ENCODE data around the gene SPATA20. TPM values are rescaled to one million over a fixed set of nuclear protein-coding genes. Genes with fewer than 3 reads are reported as not detected.

The SPATA20 gene
- total and polyA plus RNA-seq, 2 of the 13 experiments (the other 11 are each of a cell fraction or from before 2014, with no cell fraction given) = 36.1 to 64.8 TPM

GRCh38 chr17:50570032-50570431, 23.1 kb downstream of the SPATA20 start:
- H3K79me2 ChIP-seq (ENCODE audit: insufficient read depth, low read length) = no peaks in the 10 kb centered on the region
- peaks cover 26 to 92% of the 10 kb centered on the region in 2 experiments for H3K27me3 ChIP-seq (ENCODE audit: control insufficient read depth in 1 of 2, insufficient read depth in 2 of 2, low read length in 2 of 2)
- TF ChIP-seq CREBL2 (CRISPR knock-in tag; IDR thresholded peaks at IDR 0.05; ENCODE audit: borderline replicate concordance) = no peak
- TF ChIP-seq ZC3H13 (CRISPR knock-in tag; IDR thresholded peaks at IDR 0.05) = no peak
- no peak for TF ChIP-seq ZBTB34 (CRISPR knock-in tag; IDR thresholded peaks at IDR 0.05)
- TF ChIP-seq POGK (CRISPR knock-in tag; conservative IDR thresholded peaks at IDR 0.05) = no peak
- no peak for TF ChIP-seq KLF12 (CRISPR knock-in tag; IDR thresholded peaks at IDR 0.05; ENCODE audit: borderline replicate concordance)
- no peak for TF ChIP-seq SOX13 (IDR thresholded peaks at IDR 0.05)
- TF ChIP-seq SOX13 (CRISPR knock-in tag; conservative IDR thresholded peaks at IDR 0.05 in 1 of 2, IDR thresholded peaks at IDR 0.05 in 1 of 2) = no peak
- TF ChIP-seq NFKB2 (CRISPR knock-in tag; IDR thresholded peaks at IDR 0.05; ENCODE audit: borderline replicate concordance) = no peak
- TF ChIP-seq RARA (CRISPR knock-in tag; IDR thresholded peaks at IDR 0.05) = no peak
- in situ Hi-C loops (cut with HindIII; ENCODE audit: extremely low pct_ligation_motif_present, low pct_unique_long_range_greater_than_20kb) (no loop called here), intact Hi-C loops (cut with micrococcal nuclease; ENCODE audit: unreplicated experiment) (no loop called here)
- FAIRE-seq (no peak), DNase-seq (ENCODE audit: low spot score) (no peak), ATAC-seq (no peak)
- no peaks in the 10 kb centered on the region for H3K4me1 ChIP-seq (ENCODE audit: insufficient read depth, low read length)
- H2AFZ ChIP-seq (ENCODE audit: low read length) = no peak overlapping the region
- H3K4me3 ChIP-seq (replicated peaks in 1 of 3; ENCODE audit: insufficient read depth in 1 of 3, low read depth in 2 of 3, low read length in 3 of 3) = no peak overlapping the region
- ChIA-PET CTCF (ENCODE audit: low intra/inter-chr PET ratio, low total read pairs) (no interaction called here), POLR2A (no interaction called here)
- no peak overlapping the region for H3K27ac ChIP-seq (ENCODE audit: extremely low read length, insufficient read depth, low read length)
- 33% methylated on average over 8 of the region's 8 CpGs for WGBS (ENCODE audit: low lambda C conversion rate)
- no peak overlapping the region for H3K9ac ChIP-seq (ENCODE audit: insufficient read depth, low read depth, low read length)
- no TSS peak for BruUV-seq (replicated peaks)
- no peaks in the 10 kb centered on the region for H3K9me3 ChIP-seq (ENCODE audit: low read length)
- H4K20me1 ChIP-seq (ENCODE audit: insufficient read depth, low read length) = no peaks in the 10 kb centered on the region
- H3K4me2 ChIP-seq (ENCODE audit: low read depth, low read length) = no peak overlapping the region
- no peaks in the 10 kb centered on the region for H3K36me3 ChIP-seq (replicated peaks in 1 of 2; ENCODE audit: control insufficient read depth in 1 of 2, insufficient read depth in 2 of 2, low read length in 2 of 2)

Data from HepG2 (cell line).